ENCODE data around the gene ACADM.
"Not testable (repeated sequence)": the region's sequence is repeated elsewhere in the genome, so short reads cannot be mapped to it uniquely, and the experiment has no call there.

The ACADM gene

DNA sequence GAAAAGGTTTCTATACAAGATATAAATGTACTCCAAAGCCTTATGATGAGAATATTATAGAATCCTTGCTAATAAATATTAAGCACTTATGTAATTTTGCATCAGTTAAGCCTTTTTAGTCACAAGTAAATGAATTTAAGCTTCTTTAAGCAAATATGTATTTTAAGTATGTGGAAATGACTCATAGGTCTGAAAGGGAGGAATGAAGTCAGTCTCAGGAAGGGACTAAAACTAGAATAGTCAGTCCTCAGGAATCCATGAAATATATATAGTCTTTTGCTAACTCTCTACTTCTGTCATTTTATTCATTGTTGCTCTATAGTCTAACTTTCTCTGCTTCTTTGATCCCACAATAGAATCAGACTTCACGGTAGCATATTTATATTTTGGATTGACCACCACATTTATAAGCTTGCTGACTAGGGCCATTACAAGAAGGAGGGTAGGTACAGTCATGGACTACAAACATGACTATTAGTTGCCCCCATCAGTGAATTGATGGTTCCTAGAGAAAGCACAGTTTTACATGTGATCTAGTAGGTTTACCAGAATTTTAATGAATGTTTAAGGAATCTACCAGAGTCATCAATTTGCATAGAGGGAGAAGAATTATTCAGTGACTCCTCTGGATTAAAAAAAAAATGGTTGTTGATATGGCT, 41.3 kb downstream of the ACADM start:
- DNase-seq: no peak
- H3K4me3 Mint-ChIP-seq: no peak overlapping the region
- peaks cover 7 to 17% of the 10 kb centered on the region in 2 donors for H3K36me3 Mint-ChIP-seq
- no peaks in the 10 kb centered on the region for H3K9me3 Mint-ChIP-seq
- H3K4me1 Mint-ChIP-seq: peaks cover 0 to 2% of the 10 kb centered on the region in 2 donors
- ATAC-seq (replicated peaks): no peak
- no peaks in the 10 kb centered on the region for H3K27me3 Mint-ChIP-seq
- H3K27ac Mint-ChIP-seq: no peak overlapping the region

DNA sequence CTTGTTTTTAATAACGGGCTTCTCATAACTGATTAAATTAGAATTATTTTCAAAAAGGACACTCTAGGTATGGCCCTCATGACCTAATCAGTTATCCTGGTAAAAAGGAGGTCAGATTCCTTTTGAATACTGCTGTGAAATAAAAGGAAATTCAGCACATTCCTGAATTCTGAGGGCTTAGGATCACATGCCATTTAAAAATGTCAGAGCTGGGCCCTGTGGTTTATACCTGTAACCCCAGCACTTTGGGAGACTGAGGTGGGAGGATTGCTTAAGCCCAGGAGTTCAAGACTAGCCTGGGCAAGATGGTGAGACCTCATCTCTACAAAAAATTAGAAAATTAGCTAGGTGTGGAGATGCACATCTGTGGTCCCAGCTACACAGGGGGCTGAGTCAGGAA, 43.5 kb downstream of the ACADM start:
- no peak overlapping the region for H3K4me3 Mint-ChIP-seq
- ATAC-seq (replicated peaks) (no peak), DNase-seq (no peak)
- H3K27me3 Mint-ChIP-seq: no peaks in the 10 kb centered on the region
- H3K9me3 Mint-ChIP-seq: no peaks in the 10 kb centered on the region
- no peak overlapping the region for H3K27ac Mint-ChIP-seq
- H3K36me3 Mint-ChIP-seq: peaks cover 7 to 9% of the 10 kb centered on the region in 2 donors
- H3K4me1 Mint-ChIP-seq: peaks cover 0 to 2% of the 10 kb centered on the region in 2 donors

DNA sequence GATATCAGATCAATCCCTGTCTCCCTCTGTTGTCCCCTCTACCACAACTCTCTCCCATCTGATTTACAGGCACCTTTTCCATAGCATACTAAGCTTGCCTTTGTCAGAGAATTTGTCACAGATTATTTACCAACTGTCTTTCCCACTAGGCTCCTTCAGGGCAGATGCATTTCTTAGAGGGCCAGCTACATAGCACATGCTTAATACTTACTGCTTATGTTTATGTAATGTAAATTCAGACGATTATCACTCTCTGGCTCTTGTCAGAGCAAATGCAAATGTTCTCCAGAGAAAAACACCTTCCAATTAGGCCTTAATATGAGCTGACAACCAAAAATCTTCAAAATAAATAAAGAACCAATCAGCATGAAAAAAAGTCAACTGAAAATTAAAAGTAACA, 46.3 kb downstream of the ACADM start:
- DNase-seq (no peak), ATAC-seq (replicated peaks) (no peak)
- no peak overlapping the region for H3K4me3 Mint-ChIP-seq
- H3K9me3 Mint-ChIP-seq: no peaks in the 10 kb centered on the region
- no peak overlapping the region for H3K27ac Mint-ChIP-seq
- peaks cover 0 to 2% of the 10 kb centered on the region in 2 donors for H3K4me1 Mint-ChIP-seq
- H3K27me3 Mint-ChIP-seq: peaks cover 7 to 14% of the 10 kb centered on the region in 2 donors
- H3K36me3 Mint-ChIP-seq: peaks cover 0 to 9% of the 10 kb centered on the region in 2 donors

DNA sequence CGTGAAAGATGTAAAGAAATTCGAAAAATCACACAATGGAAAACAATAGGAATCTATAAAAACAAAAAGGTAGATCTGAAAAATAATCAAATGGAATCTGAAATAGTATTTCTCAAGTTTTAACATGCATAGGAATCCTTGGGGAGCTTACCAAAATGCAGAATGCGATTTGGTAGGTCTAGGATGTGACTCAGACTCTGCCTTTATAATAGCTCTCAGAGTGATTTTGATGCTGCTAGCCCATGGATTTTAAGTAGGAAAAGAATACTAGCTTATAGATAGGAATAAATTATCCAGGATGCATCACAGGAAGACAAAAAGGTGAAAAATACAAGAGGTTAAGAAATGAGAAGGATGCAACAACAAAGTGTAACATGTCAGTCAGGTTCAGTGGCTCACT, 47.5 kb downstream of the ACADM start:
- ATAC-seq (replicated peaks) (no peak), DNase-seq (no peak)
- Mint-ChIP-seq H3K27me3 (peaks cover 7 to 14% of the 10 kb centered on the region in 2 donors), H3K4me3 (no peak overlapping the region), H3K4me1 (no peaks in the 10 kb centered on the region), H3K9me3 (no peaks in the 10 kb centered on the region), H3K36me3 (peaks cover 0 to 9% of the 10 kb centered on the region in 2 donors), H3K27ac (no peak overlapping the region)

DNA sequence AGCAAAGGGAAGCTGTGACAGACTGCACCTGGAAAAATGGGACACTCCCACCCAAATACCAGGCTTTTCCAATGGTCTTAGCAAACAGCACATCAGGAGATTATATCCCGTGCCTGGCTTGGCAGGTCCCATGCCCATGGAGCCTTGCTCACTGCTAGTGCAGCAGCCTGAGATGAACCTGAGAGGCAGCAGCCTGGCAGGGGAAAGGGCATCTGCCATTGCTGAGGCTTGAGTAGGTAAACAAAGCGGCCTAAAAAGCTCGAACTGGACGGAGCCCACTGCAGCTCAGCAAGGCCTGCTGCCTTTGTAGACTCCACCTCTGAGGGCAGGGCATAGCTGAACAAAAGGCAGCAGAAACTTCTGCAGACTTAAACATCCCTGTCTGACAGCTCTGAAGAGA, 53.3 kb downstream of the ACADM start:
- H3K27me3 Mint-ChIP-seq: peaks cover 30 to 44% of the 10 kb centered on the region in 2 donors
- H3K9me3 Mint-ChIP-seq; ATAC-seq (replicated peaks); H3K4me3 Mint-ChIP-seq; H3K4me1 Mint-ChIP-seq; H3K27ac Mint-ChIP-seq; DNase-seq: not testable (repeated sequence)
- peaks cover 3 to 25% of the 10 kb centered on the region in 2 donors for H3K36me3 Mint-ChIP-seq

DNA sequence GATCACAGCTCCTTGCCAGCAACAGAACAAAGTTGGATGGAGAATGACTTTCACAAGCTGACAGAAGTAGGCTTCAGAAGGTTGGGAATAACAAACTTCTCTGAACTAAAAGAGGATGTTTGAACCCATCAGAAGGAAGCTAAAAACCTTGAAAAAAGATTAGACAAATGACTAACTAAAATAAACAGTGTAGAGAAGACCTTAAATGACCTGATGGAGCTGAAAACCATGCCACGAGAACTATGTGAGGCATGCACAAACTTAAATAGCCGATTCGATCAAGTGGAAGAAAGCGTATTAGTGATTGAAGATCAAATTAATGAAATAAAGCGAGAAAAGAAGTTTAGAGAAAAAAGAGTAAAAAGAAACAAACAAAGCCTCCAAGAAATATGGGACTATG, 54.2 kb downstream of the ACADM start:
- not testable (repeated sequence) for H3K4me1 Mint-ChIP-seq; H3K27ac Mint-ChIP-seq; H3K9me3 Mint-ChIP-seq; DNase-seq; H3K4me3 Mint-ChIP-seq; ATAC-seq (replicated peaks)
- H3K27me3 Mint-ChIP-seq: peaks cover 30 to 44% of the 10 kb centered on the region in 2 donors
- peaks cover 3 to 25% of the 10 kb centered on the region in 2 donors for H3K36me3 Mint-ChIP-seq

DNA sequence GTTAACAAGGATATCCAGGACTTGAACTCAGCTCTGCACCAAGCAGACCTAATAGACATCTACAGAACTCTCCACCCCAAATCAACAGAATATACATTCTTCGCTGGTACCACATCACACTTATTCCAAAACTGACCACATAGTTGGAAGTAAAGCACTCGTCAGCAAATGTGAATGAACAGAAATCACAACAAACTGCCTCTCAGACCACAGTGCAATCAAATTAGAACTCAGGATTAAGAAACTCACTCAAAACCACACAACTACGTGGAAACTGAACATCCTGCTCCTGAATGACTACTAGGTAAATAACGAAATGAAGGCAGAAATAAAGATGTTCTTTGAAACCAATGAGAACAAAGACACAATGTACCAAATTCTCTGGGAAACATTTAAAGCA, 55.7 kb downstream of the ACADM start:
- ATAC-seq (replicated peaks); H3K27ac Mint-ChIP-seq; H3K4me1 Mint-ChIP-seq; DNase-seq; H3K4me3 Mint-ChIP-seq; H3K9me3 Mint-ChIP-seq: not testable (repeated sequence)
- Mint-ChIP-seq H3K27me3 (peaks cover 25 to 33% of the 10 kb centered on the region in 2 donors), H3K36me3 (peaks cover 3 to 16% of the 10 kb centered on the region in 2 donors)

DNA sequence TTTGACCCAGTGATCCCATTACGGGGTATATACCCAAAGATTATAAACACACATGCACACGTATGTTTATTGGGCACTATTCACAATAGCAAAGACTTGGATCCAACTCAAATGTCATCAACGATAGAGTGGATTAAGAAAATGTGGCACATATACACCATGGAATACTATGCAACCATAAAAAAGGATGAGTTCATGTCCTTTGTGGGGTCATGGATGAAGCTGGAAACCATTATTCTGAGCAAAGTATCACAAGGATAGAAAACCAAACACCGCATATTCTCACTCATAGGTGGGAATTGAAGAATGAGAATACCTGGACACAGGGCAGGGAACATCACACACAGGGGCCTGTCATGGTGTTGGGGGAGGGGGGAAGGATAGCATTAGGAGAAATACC, 59.4 kb downstream of the ACADM start:
- H3K4me3 Mint-ChIP-seq: peak overlapping the region in 1 of 2 donors; percentile 61
- not testable (repeated sequence) for H3K9me3 Mint-ChIP-seq; DNase-seq; ATAC-seq (replicated peaks)
- peak overlapping the region; percentile 68 for H3K27ac Mint-ChIP-seq
- peaks cover 11 to 29% of the 10 kb centered on the region in 2 donors for H3K4me1 Mint-ChIP-seq
- peaks cover 16 to 20% of the 10 kb centered on the region in 2 donors for H3K27me3 Mint-ChIP-seq
- H3K36me3 Mint-ChIP-seq: peaks cover 22 to 35% of the 10 kb centered on the region in 2 donors

DNA sequence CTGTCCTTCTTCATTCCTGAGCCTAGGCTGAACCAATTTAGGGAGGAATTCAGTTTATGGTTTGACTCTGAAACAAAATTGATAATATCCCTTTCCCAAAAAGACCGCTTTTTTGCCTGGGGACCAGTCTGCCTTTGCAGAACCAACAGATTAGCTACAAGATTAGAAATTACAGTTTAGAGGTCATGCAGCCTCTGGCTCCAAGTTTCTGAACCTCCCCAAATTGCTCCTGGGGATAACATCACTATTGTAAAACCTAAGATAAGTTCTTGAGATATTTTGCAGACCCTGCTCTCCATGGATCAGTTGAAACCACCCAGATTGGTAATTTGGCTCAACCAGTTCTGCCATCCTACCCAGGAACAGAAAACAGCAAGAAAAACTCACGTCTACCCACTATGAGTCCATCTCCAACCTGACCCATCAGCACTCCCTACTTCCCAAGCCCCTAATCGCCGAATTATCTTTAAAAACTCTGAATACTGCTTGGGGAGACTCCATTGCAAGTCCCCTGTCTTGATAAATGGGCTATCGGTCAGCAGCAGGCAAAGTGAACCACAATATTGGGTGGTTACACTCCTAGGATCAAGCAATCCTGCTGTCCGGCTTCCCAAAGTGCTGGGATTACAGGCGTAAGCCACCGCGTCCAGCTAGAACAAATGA, 60.9 kb downstream of the ACADM start:
- Mint-ChIP-seq H3K27ac (peak overlapping the region; percentile 97), H3K4me1 (peaks cover 19 to 44% of the 10 kb centered on the region in 2 donors), H3K9me3 (peaks cover 2 to 4% of the 10 kb centered on the region in 2 donors), H3K27me3 (peaks cover 8 to 11% of the 10 kb centered on the region in 2 donors), H3K4me3 (peak overlapping the region; percentile 94 to 95), H3K36me3 (peaks cover 32 to 47% of the 10 kb centered on the region in 2 donors)
- DNase-seq: no peak
- ATAC-seq (replicated peaks): peak; percentile 19 to 25

DNA sequence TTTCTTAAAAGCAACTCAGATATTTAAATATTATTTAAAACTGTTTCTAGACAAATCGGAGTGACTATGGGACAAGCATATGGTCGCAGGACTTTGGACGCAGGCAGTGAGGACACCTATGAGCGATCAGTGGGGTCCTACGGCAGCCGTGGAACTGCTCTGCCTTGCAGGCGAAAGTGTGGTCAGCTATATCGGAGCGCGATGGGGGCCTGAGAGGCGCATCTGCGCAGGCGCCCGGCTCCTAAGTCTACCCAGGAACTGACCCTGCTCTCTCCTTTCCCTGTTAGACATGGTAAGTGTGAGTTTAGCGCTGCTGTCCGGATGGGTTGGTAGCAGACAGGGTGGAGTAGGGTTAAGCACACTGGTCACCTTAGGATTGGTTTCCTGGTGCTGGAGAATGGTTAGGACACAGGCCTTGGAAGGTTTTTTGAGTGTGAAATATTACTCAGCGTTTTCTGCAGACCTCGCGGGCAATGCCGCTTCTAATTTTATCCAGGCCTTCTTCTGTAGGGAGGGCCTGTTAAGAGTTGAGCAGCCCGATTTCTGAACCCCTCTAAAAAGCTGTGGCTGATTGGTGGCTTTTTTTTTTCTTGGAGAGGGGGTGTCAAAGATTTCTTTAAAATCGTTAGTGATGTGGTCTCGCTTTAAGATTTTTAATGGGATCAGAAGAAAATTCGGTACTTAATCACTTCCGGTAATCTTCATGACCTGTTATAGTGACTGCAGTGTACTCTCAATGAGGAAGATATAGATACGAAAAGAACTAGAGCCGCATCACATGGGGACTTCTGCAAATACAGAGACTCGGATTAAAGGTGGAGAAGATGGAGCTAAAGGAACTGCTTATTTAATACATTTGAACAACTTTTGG, 61.7 kb downstream of the ACADM start, which contains the start of gene RABGGTB:
Gene RABGGTB, plus strand, starts transcription at position 274 of the 871 bp plus-strand sequence. Its CDS starts 16 bp downstream, at position 290.
- Mint-ChIP-seq H3K36me3 (peaks cover 40 to 54% of the 10 kb centered on the region in 2 donors), H3K4me1 (peaks cover 24 to 52% of the 10 kb centered on the region in 2 donors), H3K9me3 (peaks cover 0 to 1% of the 10 kb centered on the region in 2 donors), H3K4me3 (peak within 1 kb of the TSS; percentile 94 to 95), H3K27me3 (peaks cover 5 to 6% of the 10 kb centered on the region in 2 donors), H3K27ac (peak within 1 kb of the TSS; percentile 97)
- peak; percentile 98 for DNase-seq
- peak; percentile 88 to 95 for ATAC-seq (replicated peaks)

DNA sequence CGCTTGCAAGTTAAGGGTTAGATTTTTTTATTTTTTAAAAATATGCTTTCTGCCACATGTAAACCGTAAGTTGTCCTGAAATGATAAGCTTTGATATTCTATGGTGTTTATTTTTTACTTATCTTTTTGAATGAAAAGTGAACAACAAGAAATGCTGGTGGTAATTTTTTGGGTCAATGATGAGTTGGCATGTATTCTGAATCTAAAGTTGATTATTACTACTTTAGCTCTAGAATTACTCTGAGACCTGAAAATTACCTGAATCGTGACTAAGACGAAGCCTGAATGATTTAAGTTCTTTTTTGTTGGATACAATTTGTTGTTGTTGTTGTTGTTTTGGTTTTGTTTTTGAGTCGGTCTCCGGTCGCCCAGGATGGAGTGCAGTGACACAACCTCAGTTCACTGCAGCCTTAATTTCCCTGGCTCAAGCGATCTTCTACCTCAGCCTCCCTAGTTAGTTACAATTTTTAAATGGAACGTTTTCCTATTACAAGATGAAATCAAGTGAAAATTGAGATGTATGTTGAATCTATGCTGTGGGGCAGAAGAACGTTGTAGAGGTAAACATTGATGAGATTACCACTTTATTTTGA, 62.5 kb downstream of the ACADM start:
- Mint-ChIP-seq H3K36me3 (peaks cover 46 to 58% of the 10 kb centered on the region in 2 donors), H3K27ac (peak overlapping the region; percentile 97), H3K4me3 (peak overlapping the region; percentile 94 to 95), H3K27me3 (no peaks in the 10 kb centered on the region), H3K4me1 (peaks cover 23 to 58% of the 10 kb centered on the region in 2 donors), H3K9me3 (no peaks in the 10 kb centered on the region)
- ATAC-seq (replicated peaks) (no peak), DNase-seq (no peak)

DNA sequence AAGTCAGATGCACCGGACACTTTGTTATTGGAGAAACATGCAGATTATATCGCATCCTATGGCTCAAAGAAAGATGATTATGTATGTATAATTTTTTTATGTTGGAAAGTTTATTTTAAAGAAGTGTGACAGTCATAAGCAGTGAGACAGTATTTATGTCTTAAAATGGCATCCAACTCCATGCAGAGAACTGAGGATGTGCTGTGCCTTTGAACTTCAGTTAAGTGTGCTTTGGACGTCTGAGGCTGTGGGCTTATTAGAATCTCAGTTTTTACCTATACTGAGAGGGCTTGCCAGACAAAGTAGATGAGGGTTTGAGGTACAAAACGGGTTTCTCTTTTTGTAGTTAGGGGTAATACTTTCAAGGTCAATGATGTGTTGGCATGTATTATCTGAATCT, 63.0 kb downstream of the ACADM start:
- Mint-ChIP-seq H3K27me3 (no peaks in the 10 kb centered on the region), H3K4me3 (peak overlapping the region; percentile 94 to 95), H3K36me3 (peaks cover 46 to 61% of the 10 kb centered on the region in 2 donors), H3K9me3 (no peaks in the 10 kb centered on the region), H3K27ac (peak overlapping the region; percentile 97), H3K4me1 (peaks cover 23 to 58% of the 10 kb centered on the region in 2 donors)
- no peak for ATAC-seq (replicated peaks)
- no peak for DNase-seq

DNA sequence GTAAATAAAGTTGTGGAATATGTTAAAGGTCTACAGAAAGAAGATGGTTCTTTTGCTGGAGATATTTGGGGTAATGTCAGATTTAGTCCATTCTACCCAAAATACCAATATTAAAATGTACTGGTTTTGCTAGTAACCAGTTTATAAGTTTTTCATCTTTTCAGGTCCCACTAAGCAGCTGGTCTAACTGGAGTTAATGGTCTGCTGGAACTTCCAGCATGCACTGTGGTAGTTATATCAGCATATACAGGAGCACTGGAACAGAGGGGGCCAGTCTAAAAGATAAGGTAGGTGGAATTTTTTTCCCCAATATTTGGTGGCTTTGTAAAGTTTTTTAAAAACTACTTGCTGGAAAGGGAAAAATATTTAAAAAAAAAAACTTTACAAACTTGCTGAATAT, 65.5 kb downstream of the ACADM start:
- Mint-ChIP-seq H3K4me1 (peaks cover 25 to 54% of the 10 kb centered on the region in 2 donors), H3K36me3 (peaks cover 55 to 78% of the 10 kb centered on the region in 2 donors), H3K4me3 (peak overlapping the region; percentile 52 to 81), H3K27me3 (no peaks in the 10 kb centered on the region), H3K9me3 (no peaks in the 10 kb centered on the region), H3K27ac (peak overlapping the region; percentile 31)
- DNase-seq (no peak), ATAC-seq (replicated peaks) (no peak)

DNA sequence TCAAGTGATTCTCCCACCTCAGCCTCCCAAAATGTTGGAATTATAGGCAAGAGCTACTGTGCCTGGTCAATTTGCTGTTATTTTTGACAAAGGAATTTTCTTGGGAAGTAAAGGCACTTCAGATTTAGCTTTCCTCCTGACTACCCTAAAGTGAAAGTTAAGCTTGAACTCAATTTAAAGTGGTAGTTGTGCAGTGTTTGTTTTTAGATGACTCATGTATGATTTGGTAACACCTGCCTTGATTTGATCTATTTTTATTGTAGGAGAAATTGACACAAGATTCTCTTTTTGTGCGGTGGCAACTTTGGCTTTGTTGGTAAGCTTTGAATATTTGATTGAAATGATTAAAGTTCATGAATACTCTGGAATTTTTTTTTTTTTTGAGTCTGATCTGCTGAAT, 66.5 kb downstream of the ACADM start:
- no peaks in the 10 kb centered on the region for H3K27me3 Mint-ChIP-seq
- H3K9me3 Mint-ChIP-seq: no peaks in the 10 kb centered on the region
- DNase-seq (no peak), ATAC-seq (replicated peaks) (no peak)
- peak overlapping the region; percentile 55 to 81 for H3K4me3 Mint-ChIP-seq
- H3K36me3 Mint-ChIP-seq: peaks cover 58 to 82% of the 10 kb centered on the region in 2 donors
- H3K4me1 Mint-ChIP-seq: peaks cover 22 to 47% of the 10 kb centered on the region in 2 donors
- H3K27ac Mint-ChIP-seq: peak overlapping the region; percentile 89

Measured in stimulated activated naive B cell treated with anti-CD40 and anti-IgM and Interleukin-4, amounts not matched to agents 10 μg/mL and 1 μg/mL and 100 μg/mL, for 72 hours (primary cell).